Measurements from ENCODE around the gene DPM1.

Gene DPM1

DNA sequence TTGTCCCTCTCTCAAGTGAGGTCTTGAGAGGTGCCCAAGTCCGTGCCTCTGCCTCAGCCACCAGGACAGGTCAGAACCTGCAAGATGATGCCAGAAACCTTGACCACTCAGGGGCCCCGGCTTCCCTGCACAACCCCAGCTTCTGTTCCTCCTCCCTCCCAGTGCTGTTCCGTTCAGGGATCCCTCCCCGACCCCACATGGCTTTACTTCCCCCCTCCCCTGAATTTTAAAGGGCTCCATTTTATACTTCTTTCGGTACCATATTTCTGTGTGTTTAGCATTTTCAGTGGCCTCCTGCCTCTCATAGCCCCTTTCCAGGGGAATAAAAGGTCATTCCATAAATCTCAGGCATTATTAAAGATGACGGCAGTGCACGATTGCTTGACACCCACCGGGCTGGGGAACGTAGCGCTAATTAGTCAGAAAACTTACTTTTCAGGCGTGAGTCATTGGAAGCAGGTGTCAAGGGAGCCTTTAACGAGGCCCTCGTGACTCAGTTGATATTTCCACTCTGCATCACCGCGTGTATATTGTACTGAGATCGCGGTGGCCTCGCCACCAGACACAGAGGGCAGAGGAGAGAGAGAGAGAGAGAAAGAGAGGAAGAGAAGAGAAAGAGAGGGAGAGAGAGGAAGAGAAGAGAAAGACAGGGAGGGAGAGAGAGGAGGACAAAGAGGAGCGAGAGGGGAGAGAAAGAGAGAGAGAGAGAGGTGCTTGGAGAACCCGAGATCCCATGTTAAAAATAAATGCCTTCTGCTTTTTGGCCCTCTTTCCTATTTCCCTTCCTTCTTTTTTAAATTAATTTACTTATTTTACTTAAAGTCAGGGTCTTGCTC, 43.3 kb upstream of the DPM1 start:
- no peak for DNase-seq (ENCODE audit: extremely low read depth, low read depth)
- no peak overlapping the region for H3K4me3 ChIP-seq (replicated peaks; ENCODE audit: low read depth, low read length)
- TF ChIP-seq, protein P1, sequence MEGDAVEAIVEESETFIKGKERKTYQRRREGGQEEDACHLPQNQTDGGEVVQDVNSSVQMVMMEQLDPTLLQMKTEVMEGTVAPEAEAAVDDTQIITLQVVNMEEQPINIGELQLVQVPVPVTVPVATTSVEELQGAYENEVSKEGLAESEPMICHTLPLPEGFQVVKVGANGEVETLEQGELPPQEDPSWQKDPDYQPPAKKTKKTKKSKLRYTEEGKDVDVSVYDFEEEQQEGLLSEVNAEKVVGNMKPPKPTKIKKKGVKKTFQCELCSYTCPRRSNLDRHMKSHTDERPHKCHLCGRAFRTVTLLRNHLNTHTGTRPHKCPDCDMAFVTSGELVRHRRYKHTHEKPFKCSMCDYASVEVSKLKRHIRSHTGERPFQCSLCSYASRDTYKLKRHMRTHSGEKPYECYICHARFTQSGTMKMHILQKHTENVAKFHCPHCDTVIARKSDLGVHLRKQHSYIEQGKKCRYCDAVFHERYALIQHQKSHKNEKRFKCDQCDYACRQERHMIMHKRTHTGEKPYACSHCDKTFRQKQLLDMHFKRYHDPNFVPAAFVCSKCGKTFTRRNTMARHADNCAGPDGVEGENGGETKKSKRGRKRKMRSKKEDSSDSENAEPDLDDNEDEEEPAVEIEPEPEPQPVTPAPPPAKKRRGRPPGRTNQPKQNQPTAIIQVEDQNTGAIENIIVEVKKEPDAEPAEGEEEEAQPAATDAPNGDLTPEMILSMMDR (IDR thresholded peaks at IDR 0.05; ENCODE audit: low read depth, low read length, missing control alignments), result no peak

DNA sequence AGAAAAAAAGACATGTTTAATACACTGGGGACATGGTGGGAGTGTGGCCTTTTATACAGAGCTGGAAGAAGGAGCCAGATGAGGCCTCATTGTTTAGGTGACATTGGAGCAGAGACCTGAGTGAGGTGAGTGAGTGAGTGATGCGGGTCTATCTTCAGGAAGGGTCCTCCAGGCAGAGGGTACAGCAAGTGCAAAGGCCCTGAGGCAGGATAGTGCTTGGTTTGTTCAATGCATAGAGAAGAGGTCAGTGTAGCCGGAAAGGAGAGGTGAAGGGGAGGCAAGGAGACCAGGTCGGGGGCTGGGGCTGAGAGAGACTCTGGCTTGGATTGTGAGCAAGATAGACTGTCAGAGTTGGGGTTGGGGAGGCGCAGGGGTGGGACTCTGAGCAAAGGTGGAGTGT, 41.0 kb upstream of the DPM1 start:
- TF ChIP-seq, protein P1 (IDR thresholded peaks at IDR 0.05; ENCODE audit: low read depth, low read length, missing control alignments), result no peak
- DNase-seq (ENCODE audit: extremely low read depth, low read depth), result no peak
- H3K4me3 ChIP-seq (replicated peaks; ENCODE audit: low read depth, low read length), result no peak overlapping the region

DNA sequence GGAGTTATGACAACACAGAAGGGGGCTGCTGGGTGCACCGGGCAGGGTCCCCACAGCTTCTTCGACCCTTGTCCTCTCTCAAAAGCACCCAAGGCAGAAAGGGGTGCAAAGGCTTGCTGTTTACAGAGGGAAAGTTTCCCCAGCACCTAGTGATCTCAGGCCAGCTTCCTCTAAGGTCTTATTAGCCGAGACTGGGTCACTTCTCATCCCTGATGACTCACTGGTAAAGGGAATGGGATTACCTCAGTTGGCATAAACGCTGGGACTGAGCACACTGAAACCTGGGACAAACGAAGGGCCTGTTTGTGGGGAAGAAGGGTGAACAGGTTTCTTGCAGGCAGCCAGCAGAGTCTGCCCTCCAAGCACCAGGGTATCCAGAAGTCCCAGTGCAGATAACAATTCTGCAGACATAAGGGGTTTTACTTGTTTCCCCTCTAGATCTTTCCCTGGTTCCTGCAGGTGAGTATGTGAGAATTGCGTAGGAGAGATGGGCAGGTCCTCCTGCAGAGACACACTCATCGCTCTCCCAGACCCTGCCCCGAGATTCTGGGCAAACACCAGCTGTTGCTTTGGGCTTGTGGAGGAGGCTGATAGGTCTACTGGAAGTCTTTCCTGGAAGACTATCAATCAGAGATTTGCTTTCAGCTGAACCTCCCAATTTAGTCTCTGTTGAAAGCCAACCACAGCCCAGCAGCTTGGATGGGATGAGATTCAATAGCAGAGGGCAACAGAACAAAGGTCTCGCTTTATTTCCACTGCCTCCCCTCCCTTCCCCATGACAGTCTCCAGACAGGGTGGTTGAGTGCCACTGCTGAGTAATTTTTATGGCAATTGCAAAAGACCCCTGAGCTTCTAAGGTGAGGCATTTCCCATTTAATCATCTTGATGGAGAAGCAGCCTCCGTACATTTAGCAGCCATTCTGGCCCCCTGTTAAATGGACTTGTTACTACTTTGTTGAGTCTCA, 38.9 kb upstream of the DPM1 start:
- DNase-seq (ENCODE audit: extremely low read depth, low read depth), result no peak
- TF ChIP-seq, protein P1 (IDR thresholded peaks at IDR 0.05; ENCODE audit: low read depth, low read length, missing control alignments), result no peak
- H3K4me3 ChIP-seq (replicated peaks; ENCODE audit: low read depth, low read length), result no peak overlapping the region

DNA sequence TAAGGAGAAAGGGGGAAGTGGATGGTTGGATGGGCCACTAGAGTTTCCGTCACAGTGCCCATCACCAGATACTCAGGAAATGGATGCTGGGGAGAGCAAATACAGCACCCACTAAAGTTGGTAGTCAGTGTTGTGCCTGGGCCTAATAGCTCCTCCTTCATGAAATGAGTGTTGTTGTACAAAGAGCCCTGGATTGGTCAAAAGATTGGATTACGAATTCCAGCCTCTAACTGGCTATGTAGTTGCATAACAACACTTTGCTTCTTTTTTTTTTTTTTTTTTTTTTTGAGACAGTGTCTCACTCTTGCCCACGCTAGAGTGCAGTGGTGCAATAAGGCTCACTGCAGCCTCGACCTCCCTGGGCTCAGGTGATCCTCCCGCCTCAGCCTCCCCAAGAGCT, 37.2 kb upstream of the DPM1 start:
- TF ChIP-seq, protein P1 (IDR thresholded peaks at IDR 0.05; ENCODE audit: low read depth, low read length, missing control alignments), result no peak
- DNase-seq (ENCODE audit: extremely low read depth, low read depth), result no peak
- no peak overlapping the region for H3K4me3 ChIP-seq (replicated peaks; ENCODE audit: low read depth, low read length)

DNA sequence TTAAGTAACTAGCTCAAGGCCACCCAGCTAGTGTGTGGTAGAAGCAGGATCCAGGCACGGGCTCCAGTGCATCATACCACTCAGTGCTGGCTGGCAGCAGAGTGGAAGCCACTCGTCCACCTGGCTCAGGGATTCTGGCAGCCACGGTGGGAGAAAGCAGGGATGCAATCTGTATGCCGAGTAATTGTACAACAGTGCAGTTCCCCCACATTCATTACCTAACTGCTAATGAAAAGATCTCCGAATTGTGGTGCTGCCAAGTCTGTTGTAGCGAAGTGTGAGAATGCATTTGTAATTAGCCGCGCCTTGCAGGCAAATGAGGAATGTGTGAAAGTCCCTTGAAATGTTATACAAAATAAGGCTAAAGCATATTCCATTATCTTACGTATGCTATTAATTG, 35.5 kb upstream of the DPM1 start:
- TF ChIP-seq, protein P1 (IDR thresholded peaks at IDR 0.05; ENCODE audit: low read depth, low read length, missing control alignments), result no peak
- no peak overlapping the region for H3K4me3 ChIP-seq (replicated peaks; ENCODE audit: low read depth, low read length)
- no peak for DNase-seq (ENCODE audit: extremely low read depth, low read depth)

DNA sequence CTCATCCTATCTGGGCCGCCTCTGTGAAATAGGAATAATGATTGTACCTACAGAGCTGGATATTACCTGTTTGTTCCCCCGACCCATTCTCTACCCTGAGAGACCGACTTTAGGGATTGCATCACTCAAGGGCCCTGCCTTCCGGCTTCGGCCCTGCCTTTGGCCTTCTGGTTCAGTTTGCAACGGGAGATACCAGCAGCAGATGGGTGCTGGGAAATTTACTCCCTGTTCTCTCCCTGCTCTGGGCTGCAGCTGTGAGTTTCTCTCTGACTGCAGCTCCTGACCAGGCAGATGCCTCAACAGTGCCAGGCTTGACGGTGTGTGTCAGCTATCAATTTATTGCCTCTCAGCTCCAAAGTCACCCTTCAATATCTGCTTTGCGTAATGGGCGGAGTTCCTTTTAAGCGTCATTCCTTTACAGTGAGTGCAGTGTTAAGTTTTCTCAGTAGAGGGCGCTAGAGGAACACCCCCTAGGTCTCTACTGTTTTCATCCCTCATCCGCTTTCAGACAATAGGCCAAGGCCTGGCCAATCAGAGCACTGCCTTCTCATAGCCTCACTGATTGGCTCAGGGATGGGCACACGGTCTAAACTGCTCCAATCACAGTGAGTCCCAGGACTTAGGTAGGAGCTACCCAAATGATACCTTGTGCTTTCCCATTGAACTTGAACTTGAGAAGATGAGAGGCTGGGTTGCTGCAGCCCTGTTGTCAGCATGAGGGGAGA, 34.6 kb upstream of the DPM1 start:
- DNase-seq (ENCODE audit: extremely low read depth, low read depth), result no peak
- TF ChIP-seq, protein P1 (IDR thresholded peaks at IDR 0.05; ENCODE audit: low read depth, low read length, missing control alignments), result peak; percentile 72
- H3K4me3 ChIP-seq (replicated peaks; ENCODE audit: low read depth, low read length), result no peak overlapping the region

Data from HFF-Myc (cell line).